ENCODE results near the gene PPP3CB. TPM values are rescaled to one million over a fixed set of nuclear protein-coding genes. Genes with fewer than 3 reads are reported as not detected.

Gene PPP3CB
- total and polyA plus RNA-seq, 2 donors (not counting 1 experiment from before 2014, with no cell fraction given) = 15.9 to 51.2 TPM

DNA sequence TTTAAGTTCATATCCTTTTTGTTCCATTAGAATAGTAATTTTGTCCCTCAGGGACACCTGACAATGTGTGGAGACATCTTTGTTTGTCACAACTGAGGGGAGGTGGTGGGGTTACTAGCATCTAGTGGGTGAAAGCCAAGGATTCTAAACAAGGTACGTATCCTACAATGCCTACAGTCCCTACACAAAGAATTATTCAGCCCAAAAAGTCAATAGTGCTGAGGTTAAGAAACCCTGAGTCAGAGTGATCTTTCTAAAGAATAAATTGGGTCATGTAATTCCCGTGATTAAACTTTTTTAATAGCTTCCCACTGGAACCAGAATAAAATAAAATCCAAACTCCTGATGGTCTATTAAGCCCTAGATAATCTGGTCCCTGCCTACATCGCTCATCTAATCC is 79.3 kb downstream of the PPP3CB start:
- DNase-seq (no peak), ATAC-seq (ENCODE audit: low read depth) (no peak)
- H3K4me3 Mint-ChIP-seq = no peak overlapping the region
- Histone ChIP-seq H3K27me3 (replicated peaks in 1 of 4; ENCODE audit: control extremely low read depth in 1 of 4, control insufficient read depth in 3 of 4, insufficient read depth in 4 of 4, low read length in 3 of 4) (no peaks in the 10 kb centered on the region), H3K9me3 (ENCODE audit: control extremely low read depth in 1 of 3, control insufficient read depth in 2 of 3, insufficient read depth in 1 of 3, low read length in 2 of 3) (no peaks in the 10 kb centered on the region), H3K4me2 (replicated peaks; ENCODE audit: low read depth, low read length, poor library complexity, severe bottlenecking) (no peak overlapping the region), H3K4me3 (ENCODE audit: control extremely low read depth in 1 of 5, extremely low read depth in 1 of 5, insufficient read depth in 1 of 5, low read depth in 2 of 5, low read length in 4 of 5) (no peak overlapping the region), H2AFZ (ENCODE audit: insufficient read depth, low read depth, low read length, poor library complexity, severe bottlenecking) (no peak overlapping the region), H3K27ac (ENCODE audit: low read length in 2 of 2) (no peak overlapping the region), H4K20me1 (ENCODE audit: control insufficient read depth, insufficient read depth, low read length, poor library complexity, severe bottlenecking) (no peaks in the 10 kb centered on the region), H3K36me3 (replicated peaks in 1 of 2; ENCODE audit: control extremely low read depth in 1 of 2, control insufficient read depth in 1 of 2, extremely low read depth in 1 of 2, insufficient read depth in 2 of 2, low read length in 1 of 2) (no peaks in the 10 kb centered on the region), H3K4me1 (ENCODE audit: control insufficient read depth in 2 of 2, insufficient read depth in 2 of 2, low read length in 2 of 2) (peaks cover 15 to 16% of the 10 kb centered on the region in 2 donors), H3K9ac (ENCODE audit: low read length) (no peak overlapping the region), H3K79me2 (ENCODE audit: control insufficient read depth, insufficient read depth, low read length) (peaks cover 22% of the 10 kb centered on the region)
- peaks cover 28% of the 10 kb centered on the region for H3K4me1 Mint-ChIP-seq
- POLR2A ChIA-PET = interaction anchor here (0.7 kb wide), 1 partner anchor 59 kb away, joined by 5 read pairs; no protein-coding TSS in a partner anchor
- H3K27me3 Mint-ChIP-seq = no peaks in the 10 kb centered on the region
- no peaks in the 10 kb centered on the region for H3K9me3 Mint-ChIP-seq (ENCODE audit: insufficient read depth)
- intact Hi-C loops (cut with micrococcal nuclease) = no loop called here
- WGBS (ENCODE audit: insufficient coverage) = 100% methylated on average over 1 of the region's 3 CpGs
- CTCF ChIA-PET = no interaction called here
- H3K27ac Mint-ChIP-seq = no peak overlapping the region
- TF ChIP-seq, protein P1, sequence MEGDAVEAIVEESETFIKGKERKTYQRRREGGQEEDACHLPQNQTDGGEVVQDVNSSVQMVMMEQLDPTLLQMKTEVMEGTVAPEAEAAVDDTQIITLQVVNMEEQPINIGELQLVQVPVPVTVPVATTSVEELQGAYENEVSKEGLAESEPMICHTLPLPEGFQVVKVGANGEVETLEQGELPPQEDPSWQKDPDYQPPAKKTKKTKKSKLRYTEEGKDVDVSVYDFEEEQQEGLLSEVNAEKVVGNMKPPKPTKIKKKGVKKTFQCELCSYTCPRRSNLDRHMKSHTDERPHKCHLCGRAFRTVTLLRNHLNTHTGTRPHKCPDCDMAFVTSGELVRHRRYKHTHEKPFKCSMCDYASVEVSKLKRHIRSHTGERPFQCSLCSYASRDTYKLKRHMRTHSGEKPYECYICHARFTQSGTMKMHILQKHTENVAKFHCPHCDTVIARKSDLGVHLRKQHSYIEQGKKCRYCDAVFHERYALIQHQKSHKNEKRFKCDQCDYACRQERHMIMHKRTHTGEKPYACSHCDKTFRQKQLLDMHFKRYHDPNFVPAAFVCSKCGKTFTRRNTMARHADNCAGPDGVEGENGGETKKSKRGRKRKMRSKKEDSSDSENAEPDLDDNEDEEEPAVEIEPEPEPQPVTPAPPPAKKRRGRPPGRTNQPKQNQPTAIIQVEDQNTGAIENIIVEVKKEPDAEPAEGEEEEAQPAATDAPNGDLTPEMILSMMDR (IDR thresholded peaks at IDR 0.05) = no peak
- no peak for TF ChIP-seq EZH2 (IDR thresholded peaks at IDR 0.05; ENCODE audit: borderline replicate concordance, insufficient read depth, low read depth, low read length, poor library complexity, severe bottlenecking)

DNA sequence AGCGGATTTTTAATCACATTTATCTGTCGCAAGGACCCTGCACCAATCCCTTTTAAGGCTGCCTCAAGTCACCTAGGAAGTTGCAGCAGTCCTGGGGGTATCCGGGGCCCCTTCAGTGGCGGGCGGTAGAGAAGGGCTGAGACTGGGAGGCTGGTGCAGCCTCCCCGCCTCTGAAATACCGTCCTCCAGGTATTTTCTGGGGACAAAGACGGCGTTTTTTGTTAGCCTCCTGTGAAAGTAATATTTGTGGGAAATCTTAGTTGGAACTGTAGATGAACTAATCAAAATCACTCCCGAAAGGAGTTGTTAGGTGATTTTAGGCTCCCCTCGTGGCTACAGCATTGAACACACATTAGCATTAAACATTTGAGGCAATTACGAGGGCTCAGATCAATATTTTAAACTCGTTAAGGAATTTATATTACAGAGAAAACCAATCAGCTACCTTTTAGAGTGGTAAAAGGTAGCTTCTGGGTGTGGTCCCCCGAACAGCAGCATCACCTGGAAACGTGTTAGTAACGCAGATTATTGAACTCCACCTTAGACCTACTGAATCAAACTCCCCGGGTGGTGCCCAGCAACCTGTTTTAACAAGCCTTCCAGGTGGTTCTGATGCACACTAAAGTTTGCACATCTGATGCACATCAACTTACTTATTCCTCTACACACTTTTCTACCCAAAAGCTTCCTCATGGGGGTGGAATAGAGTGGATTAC is 81.4 kb downstream of the PPP3CB start:
- CTCF ChIA-PET = no interaction called here
- Histone ChIP-seq H3K4me1 (ENCODE audit: control insufficient read depth in 2 of 2, insufficient read depth in 2 of 2, low read length in 2 of 2) (peaks cover 15 to 20% of the 10 kb centered on the region in 2 donors), H3K79me2 (ENCODE audit: control insufficient read depth, insufficient read depth, low read length) (peaks cover 44% of the 10 kb centered on the region), H3K27me3 (replicated peaks in 1 of 4; ENCODE audit: control extremely low read depth in 1 of 4, control insufficient read depth in 3 of 4, insufficient read depth in 4 of 4, low read length in 3 of 4) (no peaks in the 10 kb centered on the region), H4K20me1 (ENCODE audit: control insufficient read depth, insufficient read depth, low read length, poor library complexity, severe bottlenecking) (peaks cover 15% of the 10 kb centered on the region), H2AFZ (ENCODE audit: insufficient read depth, low read depth, low read length, poor library complexity, severe bottlenecking) (peak overlapping the region; percentile 85), H3K4me3 (ENCODE audit: control extremely low read depth in 1 of 5, extremely low read depth in 1 of 5, insufficient read depth in 1 of 5, low read depth in 2 of 5, low read length in 4 of 5) (peak overlapping the region; percentile 70 to 94 (median 93)), H3K36me3 (replicated peaks in 1 of 2; ENCODE audit: control extremely low read depth in 1 of 2, control insufficient read depth in 1 of 2, extremely low read depth in 1 of 2, insufficient read depth in 2 of 2, low read length in 1 of 2) (no peaks in the 10 kb centered on the region), H3K27ac (ENCODE audit: low read length in 2 of 2) (peak overlapping the region; percentile 84 to 97), H3K9ac (ENCODE audit: low read length) (peak overlapping the region; percentile 98), H3K9me3 (ENCODE audit: control extremely low read depth in 1 of 3, control insufficient read depth in 2 of 3, insufficient read depth in 1 of 3, low read length in 2 of 3) (no peaks in the 10 kb centered on the region), H3K4me2 (replicated peaks; ENCODE audit: low read depth, low read length, poor library complexity, severe bottlenecking) (peak overlapping the region; percentile 77)
- no peak for ATAC-seq (ENCODE audit: low read depth)
- no peak for TF ChIP-seq EZH2 (IDR thresholded peaks at IDR 0.05; ENCODE audit: borderline replicate concordance, insufficient read depth, low read depth, low read length, poor library complexity, severe bottlenecking)
- TF ChIP-seq, protein P1 (IDR thresholded peaks at IDR 0.05) = peak; percentile 8
- H3K27ac Mint-ChIP-seq = peak overlapping the region; percentile 79
- no peaks in the 10 kb centered on the region for H3K9me3 Mint-ChIP-seq (ENCODE audit: insufficient read depth)
- DNase-seq = no peak
- intact Hi-C loops (cut with micrococcal nuclease) = loop anchor here (1.0 kb wide), 4 partner anchors 56 to 212 kb away; partner anchors contain the start of genes CFAP70, DNAJC9 and PPP3CB
- peaks cover 43% of the 10 kb centered on the region for H3K4me1 Mint-ChIP-seq
- POLR2A ChIA-PET = interaction anchor here (1.4 to 1.5 kb wide), 2 partner anchors 81 to 167 kb away, joined by 5 to 9 read pairs; partner anchors contain the start of genes DNAJC9 and PPP3CB
- no peaks in the 10 kb centered on the region for H3K27me3 Mint-ChIP-seq
- peak overlapping the region; percentile 96 for H3K4me3 Mint-ChIP-seq
- WGBS (ENCODE audit: insufficient coverage) = 2% methylated on average over 4 of the region's 17 CpGs

Measured in B cell (primary cell).